ENCODE results near the gene MLN.

The MLN gene

GRCh38 chr6:33813990-33814985 lies 10.5 kb upstream of the MLN start:
- DNase-seq: no peak

- DNase-seq: no peak
These were observed 9.6 kb upstream of the MLN start for GRCh38 chr6:33813246-33813904.

GRCh38 chr6:33812669-33813068 lies 8.9 kb upstream of the MLN start:
- peak; percentile 24 for DNase-seq

- no peak for DNase-seq
These were observed 5.8 kb upstream of the MLN start for GRCh38 chr6:33809594-33809993.

- DNase-seq: no peak
These were observed 4.9 kb upstream of the MLN start for GRCh38 chr6:33808641-33809180.

- no peak for DNase-seq
These were observed 3.8 kb upstream of the MLN start for GRCh38 chr6:33807606-33808005.

GRCh38 chr6:33806841-33807240 lies 3.0 kb upstream of the MLN start:
- DNase-seq: no peak

- no peak for DNase-seq
These were observed 1.4 kb downstream of the MLN start for GRCh38 chr6:33802186-33802958.

- no peak for DNase-seq
These were observed 2.2 kb downstream of the MLN start for GRCh38 chr6:33801611-33802010.

- DNase-seq: no peak
These were observed 3.4 kb downstream of the MLN start for GRCh38 chr6:33800248-33800969.

- no peak for DNase-seq
These were observed 4.2 kb downstream of the MLN start for GRCh38 chr6:33799454-33800113.

GRCh38 chr6:33798343-33798848 lies 5.4 kb downstream of the MLN start:
- no peak for DNase-seq

- no peak for DNase-seq
These were observed 6.0 kb downstream of the MLN start for GRCh38 chr6:33797626-33798342.

- no peak for DNase-seq
These were observed 8.7 kb downstream of the MLN start for GRCh38 chr6:33794910-33795623.

GRCh38 chr6:33792981-33793380 lies 10.8 kb downstream of the MLN start:
- DNase-seq: no peak

GRCh38 chr6:33791620-33792019 lies 12.2 kb downstream of the MLN start:
- no peak for DNase-seq

GRCh38 chr6:33790910-33791309 lies 12.9 kb downstream of the MLN start:
- no peak for DNase-seq

GRCh38 chr6:33790379-33790778 lies 13.4 kb downstream of the MLN start:
- no peak for DNase-seq

GRCh38 chr6:33789550-33789895 lies 14.3 kb downstream of the MLN start:
- DNase-seq: no peak
